Body of pancreas (tissue), 4 donors: ENCODE data around the gene SMPD2.

Source experiments
- POLR2A ChIP-seq, 3 donors: fragments of 450-650 bp; IDR thresholded peaks; one replicate each; pipeline ENCODE4 v1.6.1; 2016; ENCODE audit warnings: antibody characterized with exemption in 3 of 3, mild to moderate bottlenecking in 2 of 3
- TF ChIP-seq, protein P1 (sequence below), 7 experiments: fragments of 450-650 bp in 4 of 7; fragments of 200-600 bp in 3 of 7; sonication (generic) in 3 of 7; IDR thresholded peaks; one replicate each; pipeline ENCODE4 v1.5.1; 2016 to 2019; ENCODE audit warnings: antibody characterized with exemption in 7 of 7

DNA sequence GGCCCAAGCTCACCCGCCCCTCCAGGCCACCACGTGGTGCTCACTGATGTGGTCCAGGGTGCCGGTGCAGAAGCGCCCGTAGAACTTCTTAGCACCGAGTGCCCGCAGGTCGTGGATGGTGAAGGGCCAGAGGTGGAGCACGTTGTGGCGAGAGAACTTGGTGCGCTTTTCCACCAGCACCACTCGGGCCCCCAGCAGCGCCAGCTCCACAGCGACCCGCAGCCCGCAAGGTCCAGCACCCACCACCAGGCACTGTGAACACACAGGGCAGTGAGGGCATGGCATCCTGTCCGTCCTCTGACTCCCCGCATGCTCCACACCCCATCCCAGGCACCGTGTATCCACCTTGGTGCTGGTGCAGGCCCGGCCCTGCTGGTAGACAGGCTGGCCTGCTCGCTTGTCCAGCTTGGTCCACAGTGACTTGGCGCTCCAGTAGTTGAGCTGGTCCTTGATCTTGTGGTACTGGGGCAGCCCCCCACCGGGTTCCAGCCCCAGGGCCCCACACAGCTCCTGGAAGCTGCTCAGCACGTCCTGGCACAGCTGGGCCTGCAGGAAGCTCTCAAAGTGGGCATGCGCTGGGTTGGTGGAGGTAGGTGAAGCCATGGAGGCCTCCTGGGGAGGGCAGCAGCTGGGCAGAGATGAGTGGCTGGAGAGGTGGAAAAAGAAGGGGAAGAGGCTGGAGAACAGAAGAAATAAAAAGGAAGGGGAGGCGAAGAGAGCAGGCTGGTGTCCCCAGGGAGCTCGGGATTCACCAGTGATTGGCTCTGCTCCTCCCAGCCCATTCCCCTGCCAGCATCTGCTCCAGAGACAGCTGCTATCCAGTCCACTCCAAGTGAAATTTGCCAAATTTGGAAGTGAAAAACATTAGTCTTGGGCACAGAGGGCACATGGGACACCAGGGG is 13.3 kb downstream of the SMPD2 start:
- TF ChIP-seq, protein P1, sequence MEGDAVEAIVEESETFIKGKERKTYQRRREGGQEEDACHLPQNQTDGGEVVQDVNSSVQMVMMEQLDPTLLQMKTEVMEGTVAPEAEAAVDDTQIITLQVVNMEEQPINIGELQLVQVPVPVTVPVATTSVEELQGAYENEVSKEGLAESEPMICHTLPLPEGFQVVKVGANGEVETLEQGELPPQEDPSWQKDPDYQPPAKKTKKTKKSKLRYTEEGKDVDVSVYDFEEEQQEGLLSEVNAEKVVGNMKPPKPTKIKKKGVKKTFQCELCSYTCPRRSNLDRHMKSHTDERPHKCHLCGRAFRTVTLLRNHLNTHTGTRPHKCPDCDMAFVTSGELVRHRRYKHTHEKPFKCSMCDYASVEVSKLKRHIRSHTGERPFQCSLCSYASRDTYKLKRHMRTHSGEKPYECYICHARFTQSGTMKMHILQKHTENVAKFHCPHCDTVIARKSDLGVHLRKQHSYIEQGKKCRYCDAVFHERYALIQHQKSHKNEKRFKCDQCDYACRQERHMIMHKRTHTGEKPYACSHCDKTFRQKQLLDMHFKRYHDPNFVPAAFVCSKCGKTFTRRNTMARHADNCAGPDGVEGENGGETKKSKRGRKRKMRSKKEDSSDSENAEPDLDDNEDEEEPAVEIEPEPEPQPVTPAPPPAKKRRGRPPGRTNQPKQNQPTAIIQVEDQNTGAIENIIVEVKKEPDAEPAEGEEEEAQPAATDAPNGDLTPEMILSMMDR (IDR thresholded peaks at IDR 0.05) = no peak
- TF ChIP-seq POLR2A (IDR thresholded peaks at IDR 0.05) = no peak
